Adrenal gland (tissue), 5 donors: Measurements from ENCODE around the gene UNC13C.

Experiments used
- CTCF ChIP-seq, 6 experiments: fragments of 450-650 bp in 4 of 6; fragments of 200-600 bp in 2 of 6; sonication (generic) in 1 of 6; IDR thresholded peaks; 1 replicate in 5 of 6; 2 replicates in 1 of 6; pipeline versions ENCODE4 v1.5.1 to v1.8.0; 2016 to 2021; ENCODE audit warnings: antibody characterized with exemption in 6 of 6, mild to moderate bottlenecking in 2 of 6, moderate library complexity in 1 of 6
- POLR2A ChIP-seq, 2 donors: fragments of 450-650 bp; IDR thresholded peaks; one replicate each; pipeline ENCODE4 v1.6.1; 2017; ENCODE audit warnings: antibody characterized with exemption in 2 of 2, mild to moderate bottlenecking in 2 of 2, moderate library complexity in 1 of 2
- donor health status: DM: no; HTN: no; CAD: no.

GRCh38 chr15:53985562-53985961, 7.3 kb downstream of the UNC13C start:
- TF ChIP-seq CTCF (IDR thresholded peaks at IDR 0.05) (no peak), POLR2A (IDR thresholded peaks at IDR 0.05) (no peak)
